Gastroesophageal sphincter (tissue), 4 donors: ENCODE measurements around the gene CNNM4. TPM values are rescaled to one million over a fixed set of nuclear protein-coding genes. Genes with fewer than 3 reads are reported as not detected.

Experiments
- ATAC-seq: fragments of 150-250 bp; one replicate; pipeline ENCODE4 v1.9.1; 2016; ENCODE audit warnings: mild to moderate bottlenecking, moderate library complexity
- H3K27ac ChIP-seq, 4 donors: fragments of 200-600 bp; sonication (generic) in 3 of 4; 1 replicate in 3 of 4; 2 replicates in 1 of 4; pipeline ENCODE4 v1.5.1; 2016 to 2019
- H3K27me3 ChIP-seq: fragments of 200-600 bp; sonication (generic); one replicate; pipeline ENCODE4 v1.5.1; 2019
- H3K36me3 ChIP-seq, 2 donors: fragments of 200-600 bp; sonication (generic); one replicate each; pipeline ENCODE4 v1.5.1; 2019; ENCODE audit warnings: control low read depth in 1 of 2
- H3K4me1 ChIP-seq, 3 donors: fragments of 200-600 bp; sonication (generic); 1 replicate in 2 of 3; 2 replicates in 1 of 3; pipeline ENCODE4 v1.5.1; 2016 to 2019; ENCODE audit warnings: control low read depth in 2 of 3
- H3K4me3 ChIP-seq, 2 donors: fragments of 200-600 bp; sonication (generic); one replicate each; pipeline ENCODE4 v1.5.1; 2019; ENCODE audit warnings: mild to moderate bottlenecking in 1 of 2, moderate library complexity in 1 of 2
- H3K9me3 ChIP-seq, 3 donors: fragments of 200-600 bp; sonication (generic); one replicate each; pipeline ENCODE4 v1.5.1; 2017 to 2019; ENCODE audit warnings: control low read depth in 2 of 3
- EP300 ChIP-seq: sonication (generic); formaldehyde crosslinking; IDR thresholded peaks from one replicate; pipeline ENCODE4 v1.6.1; 2017; ENCODE audit warnings: antibody characterized with exemption, mild to moderate bottlenecking
- POLR2A ChIP-seq, 2 donors: fragments of 450-650 bp; IDR thresholded peaks; one replicate each; pipeline ENCODE4 v1.6.1; 2017; ENCODE audit warnings: antibody characterized with exemption in 2 of 2, mild to moderate bottlenecking in 2 of 2, moderate library complexity in 1 of 2
- POLR2AphosphoS5 ChIP-seq: sonication (generic); formaldehyde crosslinking; IDR thresholded peaks from one replicate; pipeline ENCODE4 v1.6.1; 2017; ENCODE audit warnings: antibody characterized with exemption
- WGBS, 2 donors: methylation state at CpG; one replicate each; pipeline ENCODE4 v1.1.5; 2018; ENCODE audit warnings: low coverage in 1 of 2; 5-methylcytosine and 5-hydroxymethylcytosine counted together
- total RNA-seq, 4 donors: library from RNA; depleted of rRNA; stranded (reverse); fragments of >200 nt; gene quantifications; one replicate each; pipeline ENCODE4 v1.1.0, GENCODE V29; 2016
- TF ChIP-seq, protein P1 (sequence below), 4 experiments: fragments of 200-600 bp in 2 of 4; fragments of 450-650 bp in 2 of 4; sonication (generic) in 1 of 4; IDR thresholded peaks; one replicate each; pipeline ENCODE4 v1.5.1; 2017 to 2019; ENCODE audit warnings: antibody characterized with exemption in 4 of 4, mild to moderate bottlenecking in 2 of 4, moderate library complexity in 2 of 4

Gene CNNM4
- total RNA-seq, 4 donors from 2014 or later: 2.7 to 6.1 (median 5.5) TPM

GRCh38 chr2:96756788-96757476 is 3.8 kb upstream of the CNNM4 start:
- no peak for ATAC-seq
- Histone ChIP-seq H3K4me1 (peaks cover 0 to 18% (median 10%) of the 10 kb centered on the region in 3 donors), H3K9me3 (no peaks in the 10 kb centered on the region), H3K27ac (no peak overlapping the region), H3K36me3 (no peaks in the 10 kb centered on the region), H3K27me3 (no peaks in the 10 kb centered on the region), H3K4me3 (no peak overlapping the region)
- TF ChIP-seq POLR2AphosphoS5: no peak
- TF ChIP-seq POLR2A (IDR thresholded peaks at IDR 0.05): no peak
- TF ChIP-seq EP300: no peak
- TF ChIP-seq, protein P1, sequence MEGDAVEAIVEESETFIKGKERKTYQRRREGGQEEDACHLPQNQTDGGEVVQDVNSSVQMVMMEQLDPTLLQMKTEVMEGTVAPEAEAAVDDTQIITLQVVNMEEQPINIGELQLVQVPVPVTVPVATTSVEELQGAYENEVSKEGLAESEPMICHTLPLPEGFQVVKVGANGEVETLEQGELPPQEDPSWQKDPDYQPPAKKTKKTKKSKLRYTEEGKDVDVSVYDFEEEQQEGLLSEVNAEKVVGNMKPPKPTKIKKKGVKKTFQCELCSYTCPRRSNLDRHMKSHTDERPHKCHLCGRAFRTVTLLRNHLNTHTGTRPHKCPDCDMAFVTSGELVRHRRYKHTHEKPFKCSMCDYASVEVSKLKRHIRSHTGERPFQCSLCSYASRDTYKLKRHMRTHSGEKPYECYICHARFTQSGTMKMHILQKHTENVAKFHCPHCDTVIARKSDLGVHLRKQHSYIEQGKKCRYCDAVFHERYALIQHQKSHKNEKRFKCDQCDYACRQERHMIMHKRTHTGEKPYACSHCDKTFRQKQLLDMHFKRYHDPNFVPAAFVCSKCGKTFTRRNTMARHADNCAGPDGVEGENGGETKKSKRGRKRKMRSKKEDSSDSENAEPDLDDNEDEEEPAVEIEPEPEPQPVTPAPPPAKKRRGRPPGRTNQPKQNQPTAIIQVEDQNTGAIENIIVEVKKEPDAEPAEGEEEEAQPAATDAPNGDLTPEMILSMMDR (IDR thresholded peaks at IDR 0.05): no peak
- WGBS, 2 donors: 78 to 90% methylated on average over 4 of the region's 5 CpGs

DNA sequence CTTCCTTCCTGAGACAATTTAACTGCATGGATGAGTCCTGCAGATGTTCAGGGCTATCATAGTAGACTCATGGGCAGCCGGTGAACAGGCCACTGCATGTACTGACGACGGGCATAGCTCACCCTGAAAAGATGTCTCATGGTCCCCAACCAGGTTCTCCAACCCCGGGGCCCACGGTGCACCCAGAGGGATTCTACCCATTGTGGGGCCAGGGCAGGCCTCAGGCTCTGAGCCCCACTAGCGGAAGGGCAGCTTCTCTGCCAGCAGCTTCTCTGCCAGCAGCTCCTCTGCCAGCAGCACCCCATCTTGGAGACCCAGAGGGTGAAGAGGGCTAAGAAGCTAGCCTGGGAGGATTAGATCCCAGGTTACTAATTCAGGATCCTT is 3.2 kb upstream of the CNNM4 start:
- Histone ChIP-seq H3K27ac (no peak overlapping the region), H3K27me3 (no peaks in the 10 kb centered on the region), H3K9me3 (no peaks in the 10 kb centered on the region), H3K4me1 (peaks cover 0 to 24% (median 10%) of the 10 kb centered on the region in 3 donors), H3K4me3 (no peak overlapping the region), H3K36me3 (no peaks in the 10 kb centered on the region)
- ATAC-seq: no peak
- WGBS, 2 donors: 88 to 94% methylated on average over 3 of the region's 6 CpGs
- TF ChIP-seq EP300: no peak
- no peak for TF ChIP-seq POLR2AphosphoS5
- TF ChIP-seq POLR2A (IDR thresholded peaks at IDR 0.05): no peak
- TF ChIP-seq, protein P1 (IDR thresholded peaks at IDR 0.05): no peak

GRCh38 chr2:96758987-96759386 is 1.7 kb upstream of the CNNM4 start:
- ATAC-seq: no peak
- no peak overlapping the region for H3K27ac ChIP-seq
- no peaks in the 10 kb centered on the region for H3K36me3 ChIP-seq
- H3K27me3 ChIP-seq: no peaks in the 10 kb centered on the region
- no peaks in the 10 kb centered on the region for H3K9me3 ChIP-seq
- 71 to 100% methylated on average over 2 of the region's 3 CpGs for WGBS, 2 donors
- peaks cover 0 to 39% (median 18%) of the 10 kb centered on the region in 3 donors for H3K4me1 ChIP-seq
- TF ChIP-seq, protein P1 (IDR thresholded peaks at IDR 0.05): no peak
- TF ChIP-seq POLR2AphosphoS5: no peak
- TF ChIP-seq EP300: no peak
- no peak for TF ChIP-seq POLR2A (IDR thresholded peaks at IDR 0.05)
- no peak overlapping the region for H3K4me3 ChIP-seq

DNA sequence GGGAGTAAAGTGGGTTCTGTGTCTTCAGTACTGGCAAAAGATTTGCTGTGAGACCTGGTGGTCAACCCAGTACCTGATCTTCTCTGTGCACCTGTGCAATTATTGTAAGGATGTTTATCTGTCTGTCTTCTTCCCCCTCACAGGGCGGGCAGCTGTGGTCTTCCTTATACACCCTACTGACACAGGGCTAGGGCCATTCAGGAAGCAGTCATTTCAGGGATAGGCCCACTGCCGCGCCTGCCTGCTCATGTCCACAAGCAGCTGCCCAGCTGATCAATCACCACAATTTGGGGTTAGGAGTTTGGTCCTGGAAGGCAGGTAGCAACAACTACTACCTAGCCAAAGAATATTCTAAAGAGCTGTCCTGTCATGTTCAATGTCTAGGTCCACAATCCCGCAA is 1.2 kb upstream of the CNNM4 start:
- no peak for ATAC-seq
- no peak overlapping the region for H3K27ac ChIP-seq
- no peak for TF ChIP-seq EP300
- H3K4me1 ChIP-seq: peaks cover 0 to 44% (median 24%) of the 10 kb centered on the region in 3 donors
- no peak overlapping the region for H3K4me3 ChIP-seq
- no peaks in the 10 kb centered on the region for H3K9me3 ChIP-seq
- no peaks in the 10 kb centered on the region for H3K27me3 ChIP-seq
- no peaks in the 10 kb centered on the region for H3K36me3 ChIP-seq
- 86% methylated on average over 1 of the region's 4 CpGs; no CpG with 5 or more reads in 1 of the 2 donors for WGBS, 2 donors

DNA sequence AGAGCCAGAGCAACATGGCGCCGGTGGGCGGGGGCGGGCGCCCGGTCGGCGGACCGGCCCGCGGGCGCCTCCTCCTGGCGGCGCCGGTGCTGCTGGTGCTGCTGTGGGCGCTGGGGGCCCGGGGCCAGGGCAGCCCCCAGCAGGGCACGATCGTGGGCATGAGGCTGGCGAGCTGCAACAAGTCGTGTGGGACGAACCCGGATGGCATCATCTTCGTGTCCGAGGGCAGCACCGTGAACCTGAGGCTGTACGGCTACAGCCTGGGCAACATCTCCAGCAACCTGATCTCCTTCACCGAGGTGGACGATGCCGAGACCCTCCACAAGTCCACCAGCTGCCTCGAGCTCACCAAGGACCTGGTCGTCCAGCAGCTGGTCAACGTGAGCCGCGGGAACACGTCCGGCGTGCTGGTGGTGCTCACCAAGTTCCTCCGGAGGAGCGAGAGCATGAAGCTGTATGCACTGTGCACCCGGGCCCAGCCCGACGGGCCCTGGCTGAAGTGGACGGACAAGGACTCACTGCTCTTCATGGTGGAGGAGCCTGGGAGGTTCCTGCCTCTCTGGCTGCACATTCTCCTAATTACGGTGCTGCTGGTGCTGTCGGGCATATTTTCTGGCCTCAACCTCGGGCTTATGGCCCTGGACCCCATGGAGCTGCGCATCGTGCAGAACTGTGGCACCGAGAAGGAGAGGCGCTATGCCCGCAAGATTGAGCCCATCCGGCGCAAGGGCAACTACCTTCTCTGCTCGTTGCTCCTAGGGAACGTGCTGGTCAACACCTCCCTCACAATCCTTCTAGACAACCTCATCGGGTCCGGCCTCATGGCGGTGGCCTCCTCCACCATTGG is 507 bp downstream of the CNNM4 start:
- WGBS, 2 donors: 21 to 91% methylated on average over 4 to 5 of the region's 59 CpGs
- Histone ChIP-seq H3K4me3 (peak overlapping the region; percentile 50 to 64), H3K36me3 (no peaks in the 10 kb centered on the region), H3K27me3 (no peaks in the 10 kb centered on the region), H3K4me1 (peaks cover 0 to 57% (median 26%) of the 10 kb centered on the region in 3 donors), H3K9me3 (no peaks in the 10 kb centered on the region), H3K27ac (peak overlapping the region in 3 of 4 donors; percentile 84 to 90 (median 88))
- TF ChIP-seq EP300 (no peak), POLR2A (IDR thresholded peaks at IDR 0.05) (peak in 1 of 2 donors; percentile 81), POLR2AphosphoS5 (no peak)
- TF ChIP-seq, protein P1 (IDR thresholded peaks at IDR 0.05): peak in 3 of 4 experiments; percentile 64 to 78 (median 74)
- ATAC-seq: peak; percentile 14
